GM12878 (cell line): ENCODE results near the gene ASB9. TPM values are rescaled to one million over a fixed set of nuclear protein-coding genes. Genes with fewer than 3 reads are reported as not detected.

Experiments used
- BCL11A ChIP-seq: IDR thresholded peaks from 2 replicates; pipeline ENCODE4 v1.6.1; 2011; ENCODE audit warnings: low read depth, low read length
- EED ChIP-seq: sonication (generic); IDR thresholded peaks from 2 replicates; pipeline ENCODE4 v1.6.1; 2016; ENCODE audit warnings: antibody characterized with exemption, low read depth
- FOS ChIP-seq: IDR thresholded peaks from 3 replicates; pipeline ENCODE4 v1.6.1; 2011; ENCODE audit warnings: borderline replicate concordance; ENCODE audit not compliant: insufficient read length; ENCODE audit errors: extremely low read depth
- HDAC2 ChIP-seq: fragments of 200-600 bp; sonication (generic); IDR thresholded peaks from 2 replicates; pipeline ENCODE4 v1.6.1; 2017
- IKZF1 ChIP-seq: fragments of 450-650 bp; conservative IDR thresholded peaks from 2 replicates; pipeline ENCODE4 v1.6.1; 2017; ENCODE audit warnings: antibody characterized with exemption, mild to moderate bottlenecking
- IKZF2 ChIP-seq, 2 experiments: fragments of 450-650 bp; IDR thresholded peaks; 2 replicates each; pipeline ENCODE4 v1.6.1; 2017; ENCODE audit warnings: mild to moderate bottlenecking in 2 of 2, moderate library complexity in 2 of 2
- RELA ChIP-seq: fragments of 450-650 bp; IDR thresholded peaks from 2 replicates; pipeline ENCODE4 v1.8.0; 2014; ENCODE audit warnings: borderline replicate concordance; ENCODE audit not compliant: partially characterized antibody
- RUNX3 ChIP-seq: IDR thresholded peaks from 2 replicates; pipeline ENCODE4 v1.6.1; 2012; ENCODE audit warnings: low read length, inconsistent platforms
- STAT1 ChIP-seq: fragments of 450-650 bp; conservative IDR thresholded peaks from 2 replicates; pipeline ENCODE4 v1.6.1; 2014; ENCODE audit warnings: antibody characterized with exemption, mild to moderate bottlenecking
- TCF3 ChIP-seq: IDR thresholded peaks from 2 replicates; pipeline ENCODE4 v1.6.1; 2012; ENCODE audit warnings: low read depth, mild to moderate bottlenecking, low read length, borderline replicate concordance; ENCODE audit not compliant: insufficient read depth
- TCF7 ChIP-seq: IDR thresholded peaks from 2 replicates; pipeline ENCODE4 v1.6.1; 2014; ENCODE audit warnings: antibody characterized with exemption, borderline replicate concordance
- ZBTB40 ChIP-seq: fragments of 450-650 bp; IDR thresholded peaks from 2 replicates; pipeline ENCODE4 v1.6.1; 2016; ENCODE audit warnings: mild to moderate bottlenecking, moderate library complexity, borderline replicate concordance
- polyA plus RNA-seq, 11 experiments: library from polyadenylated mRNA; depleted of rRNA in 4 of 11; unstranded in 6 of 11; stranded (reverse) in 5 of 11; fragments of >200 nt; fragmentation: Nextera tagmentation in 4 of 11; fragmentation: Illumina TruSeq in 1 of 11; extraction: Ambion mirVana in 4 of 11; extraction: Trizol in 1 of 11; gene quantifications; 1 replicate in 1 of 11; 2 replicates in 10 of 11; pipeline versions ENCODE4 v1.2.1 to v1.2.3, GENCODE V29; 2011 to 2016; ENCODE audit warnings: inconsistent platforms in 2 of 11, missing spikeins in 2 of 11, low read depth in 1 of 11
- total RNA-seq, 4 experiments: library from RNA; depleted of rRNA in 3 of 4; stranded (reverse); fragments of >200 nt in 3 of 4; fragmentation: Illumina TruSeq in 1 of 4; extraction: Trizol in 1 of 4; gene quantifications; 2 replicates each; pipeline versions ENCODE4 v1.2.1 to v1.2.3, GENCODE V29; 2013 to 2021
- TF ChIP-seq, protein P1 (sequence below): fragments of 450-650 bp; formaldehyde crosslinking; IDR thresholded peaks from 2 replicates; pipeline ENCODE4 v1.5.0; 2022; ENCODE audit warnings: mild to moderate bottlenecking, missing genetic modification characterization

Gene ASB9
- total and polyA plus RNA-seq, 10 of the 15 experiments (the other 5 are each of a cell fraction or from before 2014, with no cell fraction given), result 0.31 to 3.5 (median 0.74) TPM

- TF ChIP-seq, protein P1, sequence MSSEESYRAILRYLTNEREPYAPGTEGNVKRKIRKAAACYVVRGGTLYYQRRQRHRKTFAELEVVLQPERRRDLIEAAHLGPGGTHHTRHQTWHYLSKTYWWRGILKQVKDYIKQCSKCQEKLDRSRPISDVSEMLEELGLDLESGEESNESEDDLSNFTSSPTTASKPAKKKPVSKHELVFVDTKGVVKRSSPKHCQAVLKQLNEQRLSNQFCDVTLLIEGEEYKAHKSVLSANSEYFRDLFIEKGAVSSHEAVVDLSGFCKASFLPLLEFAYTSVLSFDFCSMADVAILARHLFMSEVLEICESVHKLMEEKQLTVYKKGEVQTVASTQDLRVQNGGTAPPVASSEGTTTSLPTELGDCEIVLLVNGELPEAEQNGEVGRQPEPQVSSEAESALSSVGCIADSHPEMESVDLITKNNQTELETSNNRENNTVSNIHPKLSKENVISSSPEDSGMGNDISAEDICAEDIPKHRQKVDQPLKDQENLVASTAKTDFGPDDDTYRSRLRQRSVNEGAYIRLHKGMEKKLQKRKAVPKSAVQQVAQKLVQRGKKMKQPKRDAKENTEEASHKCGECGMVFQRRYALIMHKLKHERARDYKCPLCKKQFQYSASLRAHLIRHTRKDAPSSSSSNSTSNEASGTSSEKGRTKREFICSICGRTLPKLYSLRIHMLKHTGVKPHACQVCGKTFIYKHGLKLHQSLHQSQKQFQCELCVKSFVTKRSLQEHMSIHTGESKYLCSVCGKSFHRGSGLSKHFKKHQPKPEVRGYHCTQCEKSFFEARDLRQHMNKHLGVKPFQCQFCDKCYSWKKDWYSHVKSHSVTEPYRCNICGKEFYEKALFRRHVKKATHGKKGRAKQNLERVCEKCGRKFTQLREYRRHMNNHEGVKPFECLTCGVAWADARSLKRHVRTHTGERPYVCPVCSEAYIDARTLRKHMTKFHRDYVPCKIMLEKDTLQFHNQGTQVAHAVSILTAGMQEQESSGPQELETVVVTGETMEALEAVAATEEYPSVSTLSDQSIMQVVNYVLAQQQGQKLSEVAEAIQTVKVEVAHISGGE (CRISPR knock-in tag), result no peak
- TF ChIP-seq RELA (no peak), EED (no peak), HDAC2 (no peak), STAT1 (no peak), IKZF2 (IDR thresholded peaks at IDR 0.05) (peak in 1 of 2 experiments; percentile 45; a peak in 1 of 4 replicates), RUNX3 (peak; percentile 70; the same call in 1 of the 2 replicates), FOS (no peak), TCF7 (no peak), BCL11A (0 out of 2 replicates have a peak, but pooled peaks have one; percentile 9), IKZF1 (peak; percentile 27), ZBTB40 (no peak), TCF3 (no peak)
These were observed 65.6 kb downstream of the ASB9 start (continued) for GRCh38 chrX:15204130-15204751.
